ENCODE measurements around the gene LSM12.
A peak's percentile ranks its signal among the peaks of the same experiment; 100 is the strongest.

LSM12 gene

DNA sequence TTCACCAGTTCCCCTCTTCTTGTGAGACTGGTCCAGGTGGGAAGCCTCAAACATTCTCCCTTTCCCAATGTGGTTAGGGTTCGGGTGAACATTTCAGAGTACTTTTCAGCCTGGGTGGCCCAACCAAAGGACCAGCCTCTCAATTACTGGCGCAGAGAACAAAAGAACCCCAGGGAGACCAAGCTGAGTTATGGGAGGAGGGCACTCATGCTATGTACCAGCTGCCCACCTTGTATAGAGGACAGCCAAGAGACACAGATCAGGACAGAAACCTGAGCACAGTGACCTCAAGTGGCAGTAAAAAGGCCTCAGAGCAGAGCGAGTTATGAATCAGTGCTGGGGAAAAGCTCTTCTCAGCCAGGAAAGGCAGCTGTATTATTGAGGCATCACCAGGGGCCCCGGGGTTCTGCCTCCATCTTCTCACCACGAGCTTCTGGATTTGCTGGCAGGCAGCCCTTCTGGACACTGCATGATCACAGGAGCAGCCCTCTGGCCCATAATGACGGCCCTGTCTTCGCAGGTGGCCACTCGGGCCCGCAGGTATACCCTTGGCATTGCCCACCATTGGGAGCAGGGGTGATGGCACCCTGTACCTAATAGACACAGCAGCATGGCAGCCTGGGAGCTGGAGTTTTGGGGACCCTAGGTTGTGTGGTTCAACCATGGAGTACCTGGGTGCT, 7.9 kb upstream of the LSM12 start:
- no peak for TF ChIP-seq ZFX (IDR thresholded peaks at IDR 0.05; ENCODE audit: borderline replicate concordance)
- TF ChIP-seq, protein P1, sequence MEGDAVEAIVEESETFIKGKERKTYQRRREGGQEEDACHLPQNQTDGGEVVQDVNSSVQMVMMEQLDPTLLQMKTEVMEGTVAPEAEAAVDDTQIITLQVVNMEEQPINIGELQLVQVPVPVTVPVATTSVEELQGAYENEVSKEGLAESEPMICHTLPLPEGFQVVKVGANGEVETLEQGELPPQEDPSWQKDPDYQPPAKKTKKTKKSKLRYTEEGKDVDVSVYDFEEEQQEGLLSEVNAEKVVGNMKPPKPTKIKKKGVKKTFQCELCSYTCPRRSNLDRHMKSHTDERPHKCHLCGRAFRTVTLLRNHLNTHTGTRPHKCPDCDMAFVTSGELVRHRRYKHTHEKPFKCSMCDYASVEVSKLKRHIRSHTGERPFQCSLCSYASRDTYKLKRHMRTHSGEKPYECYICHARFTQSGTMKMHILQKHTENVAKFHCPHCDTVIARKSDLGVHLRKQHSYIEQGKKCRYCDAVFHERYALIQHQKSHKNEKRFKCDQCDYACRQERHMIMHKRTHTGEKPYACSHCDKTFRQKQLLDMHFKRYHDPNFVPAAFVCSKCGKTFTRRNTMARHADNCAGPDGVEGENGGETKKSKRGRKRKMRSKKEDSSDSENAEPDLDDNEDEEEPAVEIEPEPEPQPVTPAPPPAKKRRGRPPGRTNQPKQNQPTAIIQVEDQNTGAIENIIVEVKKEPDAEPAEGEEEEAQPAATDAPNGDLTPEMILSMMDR (IDR thresholded peaks at IDR 0.05): no peak
- no peak overlapping the region for H3K27ac ChIP-seq

DNA sequence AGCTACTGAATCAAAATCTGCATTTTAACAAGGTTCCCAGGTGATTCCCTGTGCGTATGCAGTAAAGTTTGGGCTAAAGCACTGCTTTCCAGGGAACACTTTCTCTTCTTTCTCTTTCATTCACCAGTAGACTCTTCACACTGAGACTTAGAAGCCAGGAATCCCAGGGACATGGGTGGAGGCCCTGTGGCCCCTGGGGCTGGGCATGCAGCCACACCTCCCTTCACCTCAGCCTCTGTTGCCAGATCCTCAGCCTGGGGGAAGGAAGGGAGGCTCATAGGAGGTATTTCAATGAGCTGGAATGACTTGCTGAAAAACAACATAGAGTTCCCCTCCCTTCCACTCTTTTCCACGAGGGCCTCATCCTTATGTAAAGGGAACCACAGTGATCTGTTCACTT, 5.3 kb upstream of the LSM12 start:
- peak overlapping the region; percentile 89 for H3K27ac ChIP-seq

DNA sequence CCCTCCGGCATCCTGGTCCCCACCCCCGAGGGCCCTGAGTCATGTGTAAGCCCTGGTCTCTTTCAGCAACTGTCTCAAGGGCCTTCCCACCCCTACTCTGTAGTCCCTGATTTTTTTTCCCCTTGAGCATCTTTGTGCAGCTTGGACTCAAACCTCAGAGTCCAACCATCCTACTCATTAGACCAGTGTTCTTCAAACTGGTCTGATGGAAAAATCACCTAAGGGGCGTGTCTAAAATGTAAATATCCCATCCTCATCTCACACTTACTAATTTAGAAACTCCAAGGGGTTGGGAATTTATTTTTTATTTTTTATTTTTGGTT, 4.7 kb upstream of the LSM12 start:
- H3K27ac ChIP-seq: peak overlapping the region; percentile 89
- TF ChIP-seq ZFX (IDR thresholded peaks at IDR 0.05; ENCODE audit: borderline replicate concordance): no peak
- TF ChIP-seq, protein P1 (IDR thresholded peaks at IDR 0.05): no peak

More for the DNA sequence above, 5.3 kb upstream of the LSM12 start:
- TF ChIP-seq, protein P1 (IDR thresholded peaks at IDR 0.05): no peak
- no peak for TF ChIP-seq ZFX (IDR thresholded peaks at IDR 0.05; ENCODE audit: borderline replicate concordance)

DNA sequence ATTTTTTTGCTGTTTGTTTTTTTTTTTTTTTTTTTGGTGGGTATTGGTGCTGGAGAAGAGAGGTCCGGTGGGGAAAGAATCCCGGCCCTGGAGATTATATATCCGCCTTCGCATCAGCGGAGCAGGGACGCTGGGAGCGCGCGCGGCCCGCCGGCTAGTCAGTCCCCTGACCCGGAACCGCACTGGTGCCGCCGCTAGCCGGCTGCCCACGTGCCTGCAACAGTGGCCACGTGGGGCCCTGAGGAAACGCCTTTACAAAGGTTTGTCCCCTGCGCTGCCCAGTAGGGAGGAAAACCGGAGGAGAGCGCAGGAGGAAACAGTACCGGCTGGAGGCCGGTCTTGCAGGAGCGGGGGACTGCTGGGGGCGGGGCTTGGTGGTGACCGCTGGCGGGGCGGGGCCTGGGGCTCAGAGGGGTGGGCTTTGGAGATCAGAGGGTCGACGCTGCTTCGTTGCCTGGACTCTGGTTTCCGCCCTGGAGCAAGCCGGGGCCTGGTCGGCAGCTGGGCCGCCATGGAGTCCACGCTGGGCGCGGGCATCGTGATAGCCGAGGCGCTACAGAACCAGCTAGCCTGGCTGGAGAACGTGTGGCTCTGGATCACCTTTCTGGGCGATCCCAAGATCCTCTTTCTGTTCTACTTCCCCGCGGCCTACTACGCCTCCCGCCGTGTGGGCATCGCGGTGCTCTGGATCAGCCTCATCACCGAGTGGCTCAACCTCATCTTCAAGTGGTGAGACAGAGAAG, 4.2 kb upstream of the LSM12 start, which contains the start of gene G6PC3:
Gene G6PC3 (plus strand): TSS at position 281 of the 743 bp plus-strand sequence. CDS start 231 bp downstream, at position 512.
- no peak for TF ChIP-seq ZFX (IDR thresholded peaks at IDR 0.05; ENCODE audit: borderline replicate concordance)
- TF ChIP-seq, protein P1 (IDR thresholded peaks at IDR 0.05): peak; percentile 13; the same call in 1 of the 2 replicates

DNA sequence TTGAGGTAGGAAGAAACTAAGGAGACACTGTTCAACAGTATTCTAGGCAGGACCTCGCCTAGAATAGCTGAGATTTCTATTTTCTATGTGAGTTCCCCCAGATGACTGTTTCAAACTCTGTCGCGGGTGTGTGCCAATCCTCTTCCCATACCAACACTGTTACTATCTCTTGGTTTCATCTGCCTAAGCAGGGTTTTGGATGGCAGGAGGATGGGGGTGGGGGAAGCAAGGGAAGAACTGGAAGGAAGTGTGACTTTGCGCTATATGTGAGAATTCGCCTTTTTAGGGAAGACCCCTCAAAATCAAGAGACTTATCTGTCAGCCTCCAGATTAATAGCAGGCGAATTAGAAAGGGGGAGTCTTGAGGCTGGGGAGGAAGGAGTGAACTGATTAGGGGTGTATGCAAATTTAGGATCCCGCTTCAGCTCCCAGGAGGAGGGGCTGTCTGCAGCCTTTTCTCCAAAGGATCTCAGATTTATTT, 3.5 kb upstream of the LSM12 start:
- TF ChIP-seq ZFX (IDR thresholded peaks at IDR 0.05; ENCODE audit: borderline replicate concordance): no peak
- TF ChIP-seq, protein P1 (IDR thresholded peaks at IDR 0.05): no peak
- H3K27ac ChIP-seq: peak overlapping the region; percentile 89

More for the DNA sequence above, 4.2 kb upstream of the LSM12 start, which contains the start of gene G6PC3:
- H3K27ac ChIP-seq: peak within 1 kb of the TSS; percentile 89

DNA sequence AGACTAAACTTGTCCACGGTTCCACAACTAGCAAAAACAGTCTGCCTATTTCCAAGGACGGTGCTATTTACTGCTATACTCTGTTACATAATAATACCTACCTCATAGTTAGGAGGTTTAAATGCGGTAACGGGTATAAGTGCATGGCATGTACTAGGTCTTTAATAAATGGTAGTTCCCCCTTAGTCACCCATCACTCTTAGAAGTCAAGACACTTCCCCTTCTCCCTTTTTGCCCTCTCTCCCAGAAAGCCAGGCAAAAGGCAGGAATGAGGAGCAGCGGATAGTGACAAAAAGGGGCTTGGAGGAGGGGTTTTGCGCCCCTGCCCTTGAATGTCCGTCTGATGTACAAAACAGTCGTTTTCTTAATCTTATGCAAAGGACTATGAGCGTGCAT, 1.1 kb upstream of the LSM12 start:
- TF ChIP-seq, protein P1 (IDR thresholded peaks at IDR 0.05): no peak
- TF ChIP-seq ZFX (IDR thresholded peaks at IDR 0.05; ENCODE audit: borderline replicate concordance): no peak
- peak overlapping the region; percentile 92 for H3K27ac ChIP-seq
